Peyer's patch (tissue), 4 donors: ENCODE data around the gene MRPL33.

Experiments
- CTCF ChIP-seq, 6 experiments: fragments of 450-650 bp in 4 of 6; fragments of 200-600 bp in 2 of 6; sonication (generic) in 1 of 6; IDR thresholded peaks; one replicate each; pipeline ENCODE4 v1.5.1; 2017 to 2019; ENCODE audit warnings: antibody characterized with exemption in 6 of 6, mild to moderate bottlenecking in 3 of 6, moderate library complexity in 1 of 6
- POLR2A ChIP-seq, 2 donors: fragments of 450-650 bp; IDR thresholded peaks; one replicate each; pipeline ENCODE4 v1.5.1; 2017; ENCODE audit warnings: antibody characterized with exemption in 2 of 2, mild to moderate bottlenecking in 2 of 2, moderate library complexity in 2 of 2

DNA sequence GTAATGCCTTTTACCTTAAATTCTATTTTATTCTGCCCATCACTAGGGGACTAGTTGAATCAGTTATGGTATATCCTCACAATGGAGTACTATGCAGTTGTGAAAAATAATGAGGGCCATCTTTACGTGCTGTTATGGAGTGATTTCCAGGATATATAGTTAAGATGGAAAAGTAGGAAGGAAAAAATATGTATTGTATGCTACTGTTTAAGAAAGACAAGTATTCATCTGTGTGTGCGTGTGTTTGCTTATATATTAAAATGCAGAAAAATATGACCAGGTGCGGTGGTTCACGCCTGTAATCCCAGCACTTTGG, 32.5 kb upstream of the MRPL33 start:
- no peak for TF ChIP-seq CTCF (IDR thresholded peaks at IDR 0.05)
- no peak for TF ChIP-seq POLR2A (IDR thresholded peaks at IDR 0.05)
